CD4-positive, alpha-beta T cell treated with Interleukin-6 for 4 hours (primary cell): Measurements from ENCODE around the gene TRAF5.
A peak's percentile ranks its signal among the peaks of the same experiment; 100 is the strongest.

Source experiments
- DNase-seq: peaks from one replicate; pipeline ENCODE4 v3.0.0-alpha.2; 2020; ENCODE audit warnings: mixed read lengths

The TRAF5 gene

GRCh38 chr1:211328866-211329475, 2.3 kb downstream of the TRAF5 start:
- no peak for DNase-seq

- peak; percentile 36 for DNase-seq
Observed at GRCh38 chr1:211329764-211330201, 3.1 kb downstream of the TRAF5 start.

- no peak for DNase-seq
Observed at GRCh38 chr1:211330282-211330936, 3.8 kb downstream of the TRAF5 start.

GRCh38 chr1:211331011-211331709, 4.5 kb downstream of the TRAF5 start:
- no peak for DNase-seq

GRCh38 chr1:211332036-211332616, 5.5 kb downstream of the TRAF5 start:
- no peak for DNase-seq

GRCh38 chr1:211332830-211333229, 6.2 kb downstream of the TRAF5 start:
- no peak for DNase-seq

- no peak for DNase-seq
Observed at GRCh38 chr1:211333906-211334305, 7.3 kb downstream of the TRAF5 start.

- DNase-seq: peak; percentile 26
Observed at GRCh38 chr1:211334986-211335385, 8.4 kb downstream of the TRAF5 start.

GRCh38 chr1:211335522-211336157, 9.0 kb downstream of the TRAF5 start:
- DNase-seq: peak; percentile 26

- DNase-seq: no peak
Observed at GRCh38 chr1:211336161-211336560, 9.5 kb downstream of the TRAF5 start.

GRCh38 chr1:211336775-211337174, 10.1 kb downstream of the TRAF5 start:
- no peak for DNase-seq

GRCh38 chr1:211337430-211338223, 11.0 kb downstream of the TRAF5 start:
- no peak for DNase-seq

- DNase-seq: no peak
Observed at GRCh38 chr1:211338224-211338620, 11.6 kb downstream of the TRAF5 start.

- no peak for DNase-seq
Observed at GRCh38 chr1:211339631-211340041, 13.0 kb downstream of the TRAF5 start.

- DNase-seq: no peak
Observed at GRCh38 chr1:211340622-211341507, 14.2 kb downstream of the TRAF5 start.

GRCh38 chr1:211341999-211342398, 15.4 kb downstream of the TRAF5 start:
- no peak for DNase-seq

- no peak for DNase-seq
Observed at GRCh38 chr1:211343607-211344006, 17.0 kb downstream of the TRAF5 start.

GRCh38 chr1:211344152-211344618, 17.6 kb downstream of the TRAF5 start:
- no peak for DNase-seq

- no peak for DNase-seq
Observed at GRCh38 chr1:211345719-211346118, 19.1 kb downstream of the TRAF5 start.

- no peak for DNase-seq
Observed at GRCh38 chr1:211347077-211347844, 20.6 kb downstream of the TRAF5 start.
